H9 (cell line): ENCODE data around the gene STK26. TPM values are rescaled to one million over a fixed set of nuclear protein-coding genes. Genes with fewer than 3 reads are reported as not detected.

Source experiments
- DNase-seq: peaks from one replicate; pipeline ENCODE4 v3.0.0-alpha.2; 2017
- H2AFZ ChIP-seq: one replicate; pipeline ENCODE4 v1.6.1; 2013; ENCODE audit warnings: mild to moderate bottlenecking, low read length, control low read depth, moderate library complexity
- H2AK5ac ChIP-seq: 2 replicates; pipeline ENCODE4 v1.6.1; 2013; ENCODE audit warnings: low read length, control low read depth, mixed read lengths; ENCODE audit not compliant: insufficient read length
- H2BK120ac ChIP-seq: one replicate; pipeline ENCODE4 v1.6.1; 2013; ENCODE audit warnings: low read depth, mild to moderate bottlenecking, low read length, control low read depth, inconsistent platforms; ENCODE audit not compliant: poor library complexity, severe bottlenecking
- H2BK12ac ChIP-seq: 2 replicates; pipeline ENCODE4 v1.6.1; 2013; ENCODE audit warnings: low read length, control low read depth, mixed read lengths, low read depth; ENCODE audit not compliant: insufficient read length
- H2BK15ac ChIP-seq: 2 replicates; pipeline ENCODE4 v1.6.1; 2013; ENCODE audit warnings: low read depth, low read length, control low read depth
- H2BK20ac ChIP-seq: one replicate; pipeline ENCODE4 v1.6.1; 2013; ENCODE audit warnings: low read depth, mild to moderate bottlenecking, low read length, control low read depth, inconsistent platforms; ENCODE audit not compliant: poor library complexity, severe bottlenecking
- H2BK5ac ChIP-seq: 2 replicates; pipeline ENCODE4 v1.6.1; 2013; ENCODE audit warnings: low read length, control low read depth, mixed read lengths; ENCODE audit not compliant: insufficient read length
- H3K14ac ChIP-seq: 2 replicates; pipeline ENCODE4 v1.6.1; 2013; ENCODE audit warnings: low read length, control low read depth; ENCODE audit not compliant: insufficient read depth
- H3K18ac ChIP-seq: 2 replicates; pipeline ENCODE4 v1.6.1; 2013; ENCODE audit warnings: low read depth, mild to moderate bottlenecking, mixed read lengths, low read length, control low read depth; ENCODE audit not compliant: insufficient read length
- H3K23ac ChIP-seq: 2 replicates; pipeline ENCODE4 v1.6.1; 2013; ENCODE audit warnings: low read length, control low read depth, mixed read lengths, low read depth; ENCODE audit not compliant: insufficient read length
- H3K23me2 ChIP-seq: 2 replicates; pipeline ENCODE4 v1.6.1; 2013; ENCODE audit warnings: low read depth, mild to moderate bottlenecking, mixed read lengths, low read length, control low read depth; ENCODE audit not compliant: insufficient read length, poor library complexity, severe bottlenecking
- H3K27ac ChIP-seq: 2 replicates; pipeline ENCODE4 v1.5.1; 2013; ENCODE audit warnings: low read length, control low read depth, mixed read lengths, low read depth; ENCODE audit not compliant: insufficient read length
- H3K27me3 ChIP-seq: 2 replicates; pipeline ENCODE4 v1.6.1; 2013; ENCODE audit warnings: low read length, control low read depth, inconsistent platforms; ENCODE audit not compliant: insufficient read depth
- H3K4ac ChIP-seq: 2 replicates; pipeline ENCODE4 v1.6.1; 2013; ENCODE audit warnings: low read depth, mild to moderate bottlenecking, control low read depth, inconsistent platforms, low read length, moderate library complexity
- H3K4me1 ChIP-seq: 2 replicates; pipeline ENCODE4 v1.6.1; 2013; ENCODE audit warnings: low read length, control low read depth, inconsistent platforms; ENCODE audit not compliant: insufficient read depth
- H3K4me2 ChIP-seq: 2 replicates; pipeline ENCODE4 v1.6.1; 2013; ENCODE audit warnings: low read length, control low read depth, mixed read lengths; ENCODE audit not compliant: insufficient read length, insufficient read depth
- H3K56ac ChIP-seq: 2 replicates; pipeline ENCODE4 v1.6.1; 2013; ENCODE audit warnings: low read depth, mild to moderate bottlenecking, mixed read lengths, low read length, control low read depth; ENCODE audit not compliant: insufficient read length
- H3K79me1 ChIP-seq: 2 replicates; pipeline ENCODE4 v1.6.1; 2013; ENCODE audit warnings: low read depth, mild to moderate bottlenecking, moderate library complexity, low read length, control low read depth, inconsistent platforms; ENCODE audit not compliant: insufficient read depth, poor library complexity, severe bottlenecking
- H3K79me2 ChIP-seq: 2 replicates; pipeline ENCODE4 v1.6.1; 2013; ENCODE audit warnings: low read length, control low read depth, inconsistent platforms; ENCODE audit not compliant: insufficient read depth
- H3K9ac ChIP-seq: 2 replicates; pipeline ENCODE4 v1.6.1; 2013; ENCODE audit warnings: low read length, control low read depth, mixed read lengths; ENCODE audit not compliant: insufficient read length; ENCODE audit errors: extremely low read depth
- H3K9me3 ChIP-seq: one replicate; pipeline ENCODE4 v1.6.1; 2013; ENCODE audit warnings: low read depth, low read length, inconsistent platforms; ENCODE audit not compliant: control insufficient read depth
- H3T11ph ChIP-seq: one replicate; pipeline ENCODE4 v1.6.1; 2013; ENCODE audit warnings: mild to moderate bottlenecking, low read length, control low read depth, inconsistent platforms
- H4K20me1 ChIP-seq: one replicate; pipeline ENCODE4 v1.6.1; 2013; ENCODE audit not compliant: control insufficient read depth, insufficient read length, insufficient read depth
- H4K5ac ChIP-seq: 2 replicates; pipeline ENCODE4 v1.6.1; 2013; ENCODE audit warnings: low read depth, mild to moderate bottlenecking, mixed read lengths, low read length, control low read depth; ENCODE audit not compliant: insufficient read length
- H4K8ac ChIP-seq: replicated peaks from 2 replicates; pipeline ENCODE4 v1.6.1; 2013; ENCODE audit warnings: low read length, control low read depth, mixed read lengths, low read depth; ENCODE audit not compliant: insufficient read length
- H4K91ac ChIP-seq: 2 replicates; pipeline ENCODE4 v1.6.1; 2013; ENCODE audit warnings: low read depth, mild to moderate bottlenecking, moderate library complexity, mixed read lengths, low read length, control low read depth; ENCODE audit not compliant: insufficient read length
- H3K27ac Mint-ChIP-seq, 3 experiments: 2 replicates in 2 of 3; 3 replicates in 1 of 3; pipeline ENCODE4 v1.8.0; 2020 to 2021; ENCODE audit warnings: mixed read lengths in 3 of 3, mild to moderate bottlenecking in 1 of 3, moderate library complexity in 1 of 3
- H3K27me3 Mint-ChIP-seq: 2 replicates; pipeline ENCODE4 v1.8.0; 2021; ENCODE audit warnings: low read depth, mild to moderate bottlenecking, moderate library complexity, mixed read lengths
- H3K36me3 Mint-ChIP-seq, 3 experiments: 2 replicates in 2 of 3; 3 replicates in 1 of 3; pipeline ENCODE4 v1.8.0; 2020 to 2021; ENCODE audit warnings: low read depth in 3 of 3, mixed read lengths in 3 of 3; ENCODE audit not compliant: insufficient read depth in 1 of 3
- H3K4me1 Mint-ChIP-seq, 2 experiments: 2 replicates each; pipeline ENCODE4 v1.8.0; 2020; ENCODE audit warnings: mixed read lengths in 2 of 2
- H3K4me3 Mint-ChIP-seq, 2 experiments: 2 replicates in 1 of 2; 3 replicates in 1 of 2; pipeline ENCODE4 v1.8.0; 2020 to 2021; ENCODE audit warnings: mild to moderate bottlenecking in 2 of 2, mixed read lengths in 2 of 2, moderate library complexity in 1 of 2
- H3K9me3 Mint-ChIP-seq, 2 experiments: 2 replicates in 1 of 2; 3 replicates in 1 of 2; pipeline ENCODE4 v1.8.0; 2020; ENCODE audit warnings: mild to moderate bottlenecking in 2 of 2, mixed read lengths in 2 of 2, moderate library complexity in 1 of 2
- CTCF ChIP-seq: fragments of 200-600 bp; sonication (generic); conservative IDR thresholded peaks from 3 replicates; pipeline ENCODE4 v1.8.0; 2021; ENCODE audit warnings: antibody characterized with exemption, mild to moderate bottlenecking
- total RNA-seq: library from RNA; stranded (reverse); gene quantifications from 2 replicates; pipeline ENCODE4 v1.2.1, GENCODE V29; 2021

STK26 gene
- total RNA-seq, 1 experiment from 2014 or later: 99.2 TPM

GRCh38 chrX:131979116-131979515 is 44.0 kb upstream of the STK26 start:
- H3K27me3 ChIP-seq: no peaks in the 10 kb centered on the region
- H4K8ac ChIP-seq: no peak overlapping the region
- H3K4me2 ChIP-seq: no peak overlapping the region
- no peak overlapping the region for H2BK20ac ChIP-seq
- peaks cover 2% of the 10 kb centered on the region; the same call in 1 of the 2 replicates for H3K4me1 ChIP-seq
- no peak overlapping the region for H3K27ac Mint-ChIP-seq
- no peak overlapping the region for H3K23ac ChIP-seq
- no peak for TF ChIP-seq CTCF
- no peaks in the 10 kb centered on the region for H3K79me1 ChIP-seq
- peaks cover 20 to 21% of the 10 kb centered on the region in 2 experiments for H3K4me1 Mint-ChIP-seq
- H2BK120ac ChIP-seq: no peak overlapping the region
- H3K9me3 ChIP-seq: no peaks in the 10 kb centered on the region
- no peak overlapping the region for H3T11ph ChIP-seq
- no peak overlapping the region for H2AK5ac ChIP-seq
- H2AFZ ChIP-seq: no peak overlapping the region
- no peak overlapping the region for H3K14ac ChIP-seq
- no peak overlapping the region for H2BK5ac ChIP-seq
- H3K4ac ChIP-seq: no peak overlapping the region
- no peak overlapping the region for H3K56ac ChIP-seq
- H3K4me3 Mint-ChIP-seq: no peak overlapping the region
- H3K23me2 ChIP-seq: no peaks in the 10 kb centered on the region
- no peak for DNase-seq
- no peak overlapping the region for H3K27ac ChIP-seq
- H3K9me3 Mint-ChIP-seq: no peaks in the 10 kb centered on the region
- H2BK15ac ChIP-seq: no peak overlapping the region
- H4K91ac ChIP-seq: no peak overlapping the region
- no peak overlapping the region for H3K9ac ChIP-seq
- H2BK12ac ChIP-seq: no peak overlapping the region
- no peaks in the 10 kb centered on the region for H3K79me2 ChIP-seq
- H4K20me1 ChIP-seq: no peaks in the 10 kb centered on the region
- no peaks in the 10 kb centered on the region for H3K36me3 Mint-ChIP-seq
- H3K27me3 Mint-ChIP-seq: peaks cover 1% of the 10 kb centered on the region; the same call in 1 of the 2 replicates
- no peak overlapping the region for H3K18ac ChIP-seq
- no peak overlapping the region for H4K5ac ChIP-seq
